Lung (tissue), 12 donors: Measurements from ENCODE around the gene MYO10. TPM values are rescaled to one million over a fixed set of nuclear protein-coding genes. Genes with fewer than 3 reads are reported as not detected.

Source experiments
- ATAC-seq: fragments of 200-7000 bp; cut with Tn5 transposase; one replicate; pipeline ENCODE4 v1.9.1; 2020; ENCODE audit warnings: moderate number of reproducible peaks; ENCODE audit not compliant: insufficient read depth, low FRiP score
- DNase-seq, 3 donors: peaks; one replicate each; pipeline ENCODE4 v3.0.0-alpha.2; 2013 to 2017
- H3K27ac ChIP-seq, 2 donors: one replicate each; pipeline ENCODE4 v1.5.1; 2013; ENCODE audit warnings: mild to moderate bottlenecking in 2 of 2, moderate library complexity in 2 of 2, control low read depth in 1 of 2, inconsistent platforms in 1 of 2, low read depth in 1 of 2, low read length in 1 of 2
- H3K27me3 ChIP-seq, 3 donors: one replicate each; pipeline ENCODE4 v1.5.1; 2013; ENCODE audit warnings: low read length in 2 of 3; ENCODE audit not compliant: control insufficient read depth in 3 of 3, insufficient read depth in 3 of 3
- H3K36me3 ChIP-seq, 4 donors: one replicate each; pipeline ENCODE4 v1.5.1; 2013; ENCODE audit warnings: low read length in 4 of 4, mild to moderate bottlenecking in 1 of 4, moderate library complexity in 1 of 4; ENCODE audit not compliant: control insufficient read depth in 4 of 4, insufficient read depth in 4 of 4
- H3K4me1 ChIP-seq, 5 donors: one replicate each; pipeline ENCODE4 v1.5.1; 2013; ENCODE audit warnings: low read length in 5 of 5, mild to moderate bottlenecking in 2 of 5, moderate library complexity in 1 of 5; ENCODE audit not compliant: control insufficient read depth in 5 of 5, insufficient read depth in 5 of 5
- H3K4me3 ChIP-seq: one replicate; pipeline ENCODE4 v1.5.1; 2013; ENCODE audit warnings: mild to moderate bottlenecking, control low read depth, moderate library complexity
- H3K9ac ChIP-seq, 2 donors: one replicate each; pipeline ENCODE4 v1.5.1; 2013; ENCODE audit warnings: low read length in 2 of 2, control low read depth in 1 of 2; ENCODE audit not compliant: insufficient read depth in 1 of 2
- H3K9me3 ChIP-seq, 4 donors: one replicate each; pipeline ENCODE4 v1.5.1; 2013; ENCODE audit warnings: low read length in 3 of 4, mild to moderate bottlenecking in 1 of 4, moderate library complexity in 1 of 4; ENCODE audit not compliant: control insufficient read depth in 4 of 4, insufficient read depth in 3 of 4
- WGBS, 2 donors: extraction: QIAGEN DNeasy Blood & Tissue Kit; methylation state at CpG; one replicate each; pipeline ENCODE4 v1.1.7; 2013; 5-methylcytosine and 5-hydroxymethylcytosine counted together
- polyA plus RNA-seq, 2 donors: library from polyadenylated mRNA; stranded (reverse); fragments of 200-250 nt; gene quantifications; one replicate each; pipeline ENCODE4 v1.2.1, GENCODE V29; 2013
- total RNA-seq, 2 donors: library from RNA; depleted of rRNA in 1 of 2; stranded (reverse); fragments of >200 nt in 1 of 2; gene quantifications; one replicate each; pipeline ENCODE4 v1.2.1, GENCODE V29; 2014 to 2021
- TF ChIP-seq, protein P1 (sequence below): IDR thresholded peaks from 2 replicates; pipeline ENCODE4 v1.5.1; 2012; ENCODE audit warnings: mild to moderate bottlenecking; ENCODE audit errors: control extremely low read depth, extremely low read depth
- donor health status: control.
- donor health status: control.
- donor health status: Bipolar disorder and iron deficiency.
- donor health status: healthy.
- donor health status: DM: yes; HTN: yes; CAD: no.

MYO10 gene
- total and polyA plus RNA-seq, 4 donors, result 10.6 to 71.5 (median 28.2) TPM

DNA sequence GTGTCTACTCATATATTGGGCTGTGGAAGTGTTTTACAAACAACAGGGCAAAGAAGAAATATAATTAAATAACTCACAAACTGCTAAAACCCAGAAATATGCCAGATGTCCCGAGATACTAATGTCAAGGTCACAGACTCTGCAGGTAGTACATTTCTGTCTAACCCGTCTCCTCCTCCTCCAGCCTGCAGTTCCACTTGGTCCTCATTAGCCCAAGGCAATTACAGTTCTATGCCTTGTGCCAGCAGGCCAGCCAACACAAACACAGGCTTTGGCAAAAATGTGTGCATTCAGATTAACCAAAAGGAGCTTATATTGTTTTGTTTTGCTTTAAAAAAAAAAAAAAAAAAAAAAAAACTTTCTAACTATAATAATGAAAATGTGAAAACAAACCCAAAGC, 148.8 kb downstream of the MYO10 start:
- H3K9me3 ChIP-seq, result no peaks in the 10 kb centered on the region
- H3K4me3 ChIP-seq, result no peak overlapping the region
- peaks cover 0 to 13% (median 8%) of the 10 kb centered on the region in 4 donors for H3K36me3 ChIP-seq
- DNase-seq (peak in 1 of 3 donors; percentile 21), ATAC-seq (no peak)
- no peak overlapping the region for H3K9ac ChIP-seq
- H3K27me3 ChIP-seq, result no peaks in the 10 kb centered on the region
- WGBS, 2 donors, result 68 to 88% methylated on average over 2 of the region's 2 CpGs
- H3K27ac ChIP-seq, result no peak overlapping the region
- TF ChIP-seq, protein P1, sequence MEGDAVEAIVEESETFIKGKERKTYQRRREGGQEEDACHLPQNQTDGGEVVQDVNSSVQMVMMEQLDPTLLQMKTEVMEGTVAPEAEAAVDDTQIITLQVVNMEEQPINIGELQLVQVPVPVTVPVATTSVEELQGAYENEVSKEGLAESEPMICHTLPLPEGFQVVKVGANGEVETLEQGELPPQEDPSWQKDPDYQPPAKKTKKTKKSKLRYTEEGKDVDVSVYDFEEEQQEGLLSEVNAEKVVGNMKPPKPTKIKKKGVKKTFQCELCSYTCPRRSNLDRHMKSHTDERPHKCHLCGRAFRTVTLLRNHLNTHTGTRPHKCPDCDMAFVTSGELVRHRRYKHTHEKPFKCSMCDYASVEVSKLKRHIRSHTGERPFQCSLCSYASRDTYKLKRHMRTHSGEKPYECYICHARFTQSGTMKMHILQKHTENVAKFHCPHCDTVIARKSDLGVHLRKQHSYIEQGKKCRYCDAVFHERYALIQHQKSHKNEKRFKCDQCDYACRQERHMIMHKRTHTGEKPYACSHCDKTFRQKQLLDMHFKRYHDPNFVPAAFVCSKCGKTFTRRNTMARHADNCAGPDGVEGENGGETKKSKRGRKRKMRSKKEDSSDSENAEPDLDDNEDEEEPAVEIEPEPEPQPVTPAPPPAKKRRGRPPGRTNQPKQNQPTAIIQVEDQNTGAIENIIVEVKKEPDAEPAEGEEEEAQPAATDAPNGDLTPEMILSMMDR, result no peak
- peaks cover 0 to 12% (median 4%) of the 10 kb centered on the region in 5 donors for H3K4me1 ChIP-seq

DNA sequence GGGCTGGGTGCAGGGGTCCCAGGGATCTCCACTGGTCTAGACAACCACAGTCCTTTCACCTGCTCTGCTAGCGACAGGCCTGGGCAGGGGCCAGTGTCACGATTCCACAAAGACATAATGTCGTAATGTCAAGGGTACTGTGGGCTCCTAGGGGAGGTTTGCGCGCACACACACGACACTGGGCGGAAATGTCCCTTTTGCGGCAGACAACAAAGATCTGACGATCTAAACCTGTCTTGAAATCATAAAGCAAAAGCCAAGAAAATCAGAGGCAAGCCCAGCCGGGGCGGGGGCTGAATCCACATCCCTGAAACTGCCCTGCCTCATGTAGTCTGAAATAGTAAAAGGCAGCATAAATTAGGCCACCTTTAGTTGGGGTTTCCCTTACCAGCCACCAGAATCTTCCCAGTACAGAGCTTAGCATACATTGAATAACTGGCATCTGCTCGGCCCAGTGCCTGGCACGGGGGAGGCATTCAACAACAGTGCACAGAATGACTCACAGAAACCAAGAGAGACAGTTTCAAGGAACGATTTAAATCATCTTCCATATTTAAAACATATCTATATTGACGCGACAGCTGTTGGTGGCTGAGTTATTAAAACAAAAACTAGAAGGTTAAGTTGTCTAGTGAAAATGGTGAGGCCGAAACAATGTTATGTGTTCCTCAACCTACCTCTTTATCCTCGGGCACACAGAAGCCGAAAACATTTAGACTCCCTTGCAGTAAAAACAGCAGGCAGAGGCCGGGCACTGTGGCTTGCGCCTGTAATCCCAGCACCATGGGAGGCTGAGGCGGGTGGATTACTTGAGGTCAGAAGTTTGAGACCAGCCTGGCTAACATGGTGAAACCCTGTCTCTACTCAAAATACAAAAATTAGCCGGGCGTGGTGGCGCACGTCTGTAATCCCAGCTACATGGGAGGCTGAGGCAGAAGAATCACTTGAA, 151.0 kb downstream of the MYO10 start:
- Histone ChIP-seq H3K4me3 (no peak overlapping the region), H3K9me3 (no peaks in the 10 kb centered on the region), H3K9ac (no peak overlapping the region), H3K27me3 (no peaks in the 10 kb centered on the region), H3K27ac (no peak overlapping the region), H3K36me3 (peaks cover 0 to 18% (median 11%) of the 10 kb centered on the region in 4 donors), H3K4me1 (peaks cover 0 to 3% (median 0%) of the 10 kb centered on the region in 5 donors)
- TF ChIP-seq, protein P1, result no peak
- 78 to 80% methylated on average over 26 of the region's 26 CpGs for WGBS, 2 donors
- no peak for ATAC-seq
- DNase-seq, result no peak

DNA sequence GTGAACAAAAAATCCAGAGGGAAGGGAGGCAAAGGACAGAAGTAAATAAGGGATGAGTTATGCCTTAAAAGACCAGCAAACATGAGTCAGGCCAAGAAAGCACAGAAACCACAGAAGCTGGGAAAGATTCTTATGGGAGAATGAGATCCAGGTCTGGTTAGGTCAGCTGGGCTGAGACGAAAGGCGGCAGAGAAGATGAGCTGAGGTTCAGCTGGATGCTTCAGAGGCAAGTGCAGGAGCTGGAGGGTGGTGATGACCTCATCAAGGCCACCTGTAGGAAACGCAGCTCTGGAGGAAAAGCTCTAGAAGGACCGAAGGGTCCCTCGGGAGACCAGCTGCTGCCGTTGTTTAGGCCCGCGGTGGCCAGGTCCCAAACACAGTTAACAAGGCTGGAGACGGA, 152.0 kb downstream of the MYO10 start:
- Histone ChIP-seq H3K36me3 (peaks cover 0 to 20% (median 12%) of the 10 kb centered on the region in 4 donors), H3K4me3 (no peak overlapping the region), H3K27ac (no peak overlapping the region), H3K9ac (no peak overlapping the region), H3K27me3 (no peaks in the 10 kb centered on the region), H3K4me1 (peaks cover 0 to 3% (median 0%) of the 10 kb centered on the region in 5 donors), H3K9me3 (no peaks in the 10 kb centered on the region)
- TF ChIP-seq, protein P1, result no peak
- 90 to 91% methylated on average over 9 of the region's 9 CpGs for WGBS, 2 donors
- ATAC-seq (no peak), DNase-seq (no peak)
